Ishikawa (cell line): Measurements from ENCODE around the gene LYST.
A peak's percentile ranks its signal among the peaks of the same experiment; 100 is the strongest.

Experiments used
- CEBPB ChIP-seq: IDR thresholded peaks from 2 replicates; pipeline ENCODE4 v1.6.1; 2012
- EGR1 ChIP-seq: IDR thresholded peaks from 2 replicates; pipeline ENCODE4 v1.6.1; 2012
- NFIC ChIP-seq: IDR thresholded peaks from 2 replicates; pipeline ENCODE4 v1.6.1; 2012
- RAD21 ChIP-seq: IDR thresholded peaks from 2 replicates; pipeline ENCODE4 v1.6.1; 2012; ENCODE audit warnings: low read depth
- TAF1 ChIP-seq: IDR thresholded peaks from 2 replicates; pipeline ENCODE4 v1.6.1; 2012; ENCODE audit warnings: low read depth, mild to moderate bottlenecking
- YY1 ChIP-seq: IDR thresholded peaks from 2 replicates; pipeline ENCODE4 v1.6.1; 2012; ENCODE audit warnings: low read depth
- TF ChIP-seq, protein P1 (sequence below): IDR thresholded peaks from 2 replicates; pipeline ENCODE4 v1.6.1; 2012; ENCODE audit warnings: low read depth, mild to moderate bottlenecking
- TF ChIP-seq, protein P2 (sequence below): IDR thresholded peaks from 2 replicates; pipeline ENCODE4 v1.6.1; 2012

DNA sequence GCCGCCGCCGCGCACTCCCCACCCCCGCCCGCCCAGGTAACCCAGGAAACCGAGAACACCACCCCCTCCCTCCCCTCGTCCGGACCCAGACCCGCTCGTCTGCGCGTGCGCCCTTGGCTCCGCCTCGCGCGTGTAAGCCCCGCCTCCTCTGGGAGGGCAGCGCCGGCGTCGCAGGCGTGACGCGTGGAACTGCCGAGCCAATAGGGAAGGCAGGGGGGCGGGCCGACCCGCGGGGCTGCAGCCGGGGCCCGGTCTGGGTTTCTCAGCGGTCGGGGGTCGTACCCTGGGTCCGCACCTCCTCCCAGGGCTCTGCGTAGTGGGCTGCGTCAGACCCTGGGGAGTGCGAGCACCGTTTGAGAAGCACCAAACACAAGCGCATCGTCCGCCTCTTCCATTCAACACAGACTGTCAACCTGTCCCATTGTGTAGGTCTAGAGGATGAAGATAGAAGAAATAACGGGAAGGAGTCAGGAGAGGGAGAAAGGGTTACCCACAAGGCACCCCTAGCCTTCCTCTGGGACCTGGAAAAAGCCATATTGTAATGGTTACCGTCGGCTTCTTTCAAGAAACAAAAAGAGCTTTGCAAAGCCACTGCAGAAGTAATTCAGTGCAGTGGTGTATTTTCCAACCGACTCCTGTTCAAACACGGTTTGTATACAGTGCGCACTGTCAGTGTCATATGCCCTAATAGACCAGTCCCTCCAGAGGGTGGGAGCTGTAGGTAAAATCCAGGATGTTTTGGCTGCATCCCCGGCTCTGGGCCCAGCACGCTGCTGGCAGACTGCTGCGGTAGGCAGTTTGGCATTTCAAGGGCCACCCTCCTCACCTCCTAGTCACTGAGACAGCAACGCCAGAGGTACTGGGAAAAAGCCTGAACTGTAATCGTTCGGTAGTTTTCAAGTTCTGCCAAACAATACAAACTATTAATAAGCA lies 473 bp upstream of the LYST start:
- TF ChIP-seq YY1 (no peak), RAD21 (no peak), CEBPB (no peak), TAF1 (peak; percentile 50; the same call in 1 of the 2 replicates), EGR1 (no peak), NFIC (no peak)
- TF ChIP-seq, protein P1, sequence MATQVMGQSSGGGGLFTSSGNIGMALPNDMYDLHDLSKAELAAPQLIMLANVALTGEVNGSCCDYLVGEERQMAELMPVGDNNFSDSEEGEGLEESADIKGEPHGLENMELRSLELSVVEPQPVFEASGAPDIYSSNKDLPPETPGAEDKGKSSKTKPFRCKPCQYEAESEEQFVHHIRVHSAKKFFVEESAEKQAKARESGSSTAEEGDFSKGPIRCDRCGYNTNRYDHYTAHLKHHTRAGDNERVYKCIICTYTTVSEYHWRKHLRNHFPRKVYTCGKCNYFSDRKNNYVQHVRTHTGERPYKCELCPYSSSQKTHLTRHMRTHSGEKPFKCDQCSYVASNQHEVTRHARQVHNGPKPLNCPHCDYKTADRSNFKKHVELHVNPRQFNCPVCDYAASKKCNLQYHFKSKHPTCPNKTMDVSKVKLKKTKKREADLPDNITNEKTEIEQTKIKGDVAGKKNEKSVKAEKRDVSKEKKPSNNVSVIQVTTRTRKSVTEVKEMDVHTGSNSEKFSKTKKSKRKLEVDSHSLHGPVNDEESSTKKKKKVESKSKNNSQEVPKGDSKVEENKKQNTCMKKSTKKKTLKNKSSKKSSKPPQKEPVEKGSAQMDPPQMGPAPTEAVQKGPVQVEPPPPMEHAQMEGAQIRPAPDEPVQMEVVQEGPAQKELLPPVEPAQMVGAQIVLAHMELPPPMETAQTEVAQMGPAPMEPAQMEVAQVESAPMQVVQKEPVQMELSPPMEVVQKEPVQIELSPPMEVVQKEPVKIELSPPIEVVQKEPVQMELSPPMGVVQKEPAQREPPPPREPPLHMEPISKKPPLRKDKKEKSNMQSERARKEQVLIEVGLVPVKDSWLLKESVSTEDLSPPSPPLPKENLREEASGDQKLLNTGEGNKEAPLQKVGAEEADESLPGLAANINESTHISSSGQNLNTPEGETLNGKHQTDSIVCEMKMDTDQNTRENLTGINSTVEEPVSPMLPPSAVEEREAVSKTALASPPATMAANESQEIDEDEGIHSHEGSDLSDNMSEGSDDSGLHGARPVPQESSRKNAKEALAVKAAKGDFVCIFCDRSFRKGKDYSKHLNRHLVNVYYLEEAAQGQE, result no peak
- TF ChIP-seq, protein P2, sequence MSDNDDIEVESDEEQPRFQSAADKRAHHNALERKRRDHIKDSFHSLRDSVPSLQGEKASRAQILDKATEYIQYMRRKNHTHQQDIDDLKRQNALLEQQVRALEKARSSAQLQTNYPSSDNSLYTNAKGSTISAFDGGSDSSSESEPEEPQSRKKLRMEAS, result no peak; the same call in 1 of the 2 replicates
